ENCODE data around the gene GRIN3B.

GRIN3B gene

DNA sequence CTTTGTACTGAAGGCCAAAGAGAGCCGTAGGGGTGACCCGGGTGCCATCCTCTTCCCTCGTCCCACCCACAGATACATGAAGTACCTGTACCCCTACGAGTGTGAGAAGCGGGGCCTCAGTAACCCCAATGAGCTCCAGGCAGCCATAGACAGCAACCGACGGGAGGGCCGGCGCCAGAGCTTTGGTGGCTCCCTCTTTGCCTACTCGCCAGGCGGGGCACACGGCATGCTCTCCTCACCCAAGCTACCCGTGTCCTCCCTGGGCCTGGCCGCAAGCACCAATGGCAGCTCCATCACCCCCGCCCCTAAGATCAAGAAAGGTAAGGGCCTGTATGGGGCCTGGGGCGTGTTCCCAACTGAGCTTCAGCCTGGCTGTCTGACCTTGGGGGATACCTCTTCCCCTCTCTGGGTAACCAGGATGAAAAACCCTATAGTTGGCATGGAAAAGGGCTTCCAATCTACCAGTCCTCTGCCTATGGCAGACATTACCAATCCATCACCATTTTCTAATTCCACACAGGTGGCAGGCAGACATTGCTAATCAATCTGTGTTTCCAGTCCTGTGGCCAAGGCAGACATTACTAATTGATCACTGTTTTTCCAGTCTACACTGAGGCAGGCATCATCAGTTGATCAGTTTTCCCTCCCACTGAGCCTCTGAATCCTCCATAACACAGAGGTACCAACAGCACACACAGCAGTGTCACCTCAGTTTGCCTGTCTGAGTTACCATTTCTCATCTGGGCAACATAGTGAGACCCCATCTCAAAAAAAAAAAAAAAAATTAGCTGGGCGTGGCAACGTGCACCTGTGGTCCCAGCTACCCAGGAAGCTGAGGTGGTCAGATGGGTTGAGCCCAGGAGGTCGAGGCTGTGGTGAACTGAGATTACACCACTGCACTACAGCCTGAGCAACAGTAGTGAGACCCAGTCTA, 35.2 kb upstream of the GRIN3B start:
- DNase-seq = no peak

DNA sequence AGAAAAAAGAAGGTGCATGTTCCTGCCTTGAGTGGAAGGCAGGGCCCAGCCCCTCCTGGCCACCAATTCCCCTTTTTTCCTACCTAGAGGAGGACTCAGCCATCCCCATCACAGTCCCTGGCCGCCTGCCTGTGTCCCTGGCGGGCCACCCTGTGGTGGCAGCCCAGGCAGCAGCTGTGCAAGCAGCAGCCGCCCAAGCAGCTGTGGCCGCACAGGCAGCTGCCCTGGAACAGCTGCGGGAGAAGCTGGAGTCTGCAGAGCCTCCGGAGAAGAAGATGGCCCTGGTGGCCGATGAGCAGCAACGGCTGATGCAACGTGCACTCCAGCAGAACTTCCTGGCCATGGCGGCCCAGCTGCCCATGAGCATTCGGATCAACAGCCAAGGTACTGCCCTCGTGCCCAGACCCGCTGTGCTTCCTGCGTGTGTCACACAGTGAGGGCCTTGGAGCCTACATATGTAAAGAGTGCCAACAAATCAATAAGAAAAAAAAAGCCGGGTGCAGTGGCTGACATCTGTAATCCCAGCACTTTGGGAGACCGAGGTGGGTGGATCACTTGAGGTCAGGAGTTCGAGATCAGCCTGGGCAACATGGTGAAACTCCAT, 33.6 kb upstream of the GRIN3B start:
- DNase-seq = no peak

DNA sequence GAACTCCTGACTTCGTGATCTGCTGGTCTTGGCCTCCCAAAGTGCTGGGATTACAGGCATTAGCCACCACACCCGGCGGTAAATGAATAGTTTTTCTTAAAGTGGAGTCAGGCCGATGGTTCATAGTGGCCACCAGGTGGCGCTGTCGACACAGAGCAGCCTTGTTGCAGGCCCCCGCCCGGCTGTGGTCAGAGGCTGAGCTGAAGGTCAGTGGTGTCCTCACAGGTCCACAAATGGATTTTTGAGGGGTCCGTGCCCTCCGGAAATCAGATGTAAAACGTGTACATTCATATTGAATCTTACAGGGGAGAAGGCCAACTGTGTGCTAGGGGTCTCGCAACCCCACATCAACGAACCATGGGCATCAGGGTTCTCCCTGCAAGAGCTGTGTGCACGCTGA, 29.5 kb upstream of the GRIN3B start:
- no peak for DNase-seq

DNA sequence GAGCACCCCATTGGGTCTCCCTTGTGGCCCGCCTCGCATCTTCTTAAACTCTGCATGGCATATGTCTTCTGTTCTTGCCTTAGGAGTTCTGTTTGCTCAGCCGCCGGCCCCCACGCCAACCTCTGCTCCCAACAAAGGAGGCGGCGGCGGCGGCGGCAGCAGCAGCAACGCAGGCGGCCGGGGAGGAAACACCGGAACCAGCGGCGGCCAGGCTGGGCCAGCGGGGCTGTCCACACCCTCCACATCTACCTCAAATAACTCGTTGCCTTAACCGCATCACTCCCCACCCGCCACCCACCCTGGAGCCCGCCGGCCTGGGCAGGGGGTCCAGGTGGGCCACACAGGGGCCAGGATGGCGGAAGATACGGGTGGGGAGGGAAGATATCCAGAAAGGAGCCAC, 28.4 kb upstream of the GRIN3B start:
- DNase-seq = no peak

DNA sequence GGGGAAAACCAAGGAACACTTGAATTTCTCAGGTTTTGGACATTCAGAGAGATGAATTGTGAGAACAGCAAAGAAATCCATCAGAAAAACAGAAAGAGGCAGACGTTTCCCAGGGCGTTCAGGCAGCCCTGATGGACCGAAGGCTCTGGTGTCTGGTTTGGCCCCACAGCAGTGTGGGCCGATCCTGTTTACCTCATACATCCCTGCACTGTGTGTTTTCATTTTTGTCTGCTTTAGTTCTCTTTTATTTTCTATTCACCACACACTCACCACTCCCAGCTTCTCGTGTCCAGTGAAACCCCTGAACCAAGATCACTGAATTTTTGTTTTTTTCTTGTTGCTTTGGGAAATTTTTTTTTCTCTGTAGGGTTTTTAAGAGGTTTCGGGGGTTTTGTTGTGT, 27.9 kb upstream of the GRIN3B start:
- DNase-seq = no peak

DNA sequence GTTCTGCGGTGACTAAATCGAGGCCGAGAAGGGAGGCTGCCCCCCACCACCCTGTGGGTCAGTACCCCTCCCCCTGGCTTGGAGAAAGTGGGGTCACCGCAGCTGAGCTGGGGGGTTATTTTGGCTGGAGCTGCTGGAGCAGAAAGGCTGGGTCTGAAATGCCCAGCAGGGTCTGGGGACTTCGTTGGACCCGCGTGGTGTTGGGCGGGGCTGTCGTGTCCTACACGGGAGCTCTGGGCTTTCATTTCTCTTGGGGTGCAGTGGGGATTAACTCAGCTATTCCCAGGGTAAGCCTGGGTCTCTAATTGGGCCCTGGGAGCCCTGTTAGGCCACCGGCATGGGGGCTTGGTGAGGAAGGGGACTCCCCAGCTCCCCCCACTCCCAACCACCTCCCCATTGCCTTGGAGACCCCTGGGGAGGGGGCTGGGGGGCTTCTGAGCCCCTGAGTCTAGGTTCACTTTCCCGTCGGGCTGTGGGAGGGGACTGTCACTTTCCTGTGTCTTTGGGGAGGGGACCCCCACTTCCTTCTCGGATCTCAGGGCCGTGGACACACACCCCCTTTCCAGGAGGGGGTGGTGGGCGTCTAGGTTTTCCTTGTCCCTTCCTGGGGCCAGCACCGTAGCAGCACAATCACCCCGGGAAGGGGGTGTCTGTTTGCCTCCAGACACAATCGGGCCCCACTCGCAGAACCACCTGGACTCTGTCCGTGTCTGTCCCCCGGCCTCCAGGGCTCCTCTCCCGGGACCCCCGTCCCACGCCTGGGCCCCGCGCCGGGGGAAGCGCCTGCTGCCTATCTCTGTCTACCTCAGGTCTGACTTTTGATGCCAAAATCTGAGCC, 26.3 kb upstream of the GRIN3B start:
- DNase-seq = no peak

DNA sequence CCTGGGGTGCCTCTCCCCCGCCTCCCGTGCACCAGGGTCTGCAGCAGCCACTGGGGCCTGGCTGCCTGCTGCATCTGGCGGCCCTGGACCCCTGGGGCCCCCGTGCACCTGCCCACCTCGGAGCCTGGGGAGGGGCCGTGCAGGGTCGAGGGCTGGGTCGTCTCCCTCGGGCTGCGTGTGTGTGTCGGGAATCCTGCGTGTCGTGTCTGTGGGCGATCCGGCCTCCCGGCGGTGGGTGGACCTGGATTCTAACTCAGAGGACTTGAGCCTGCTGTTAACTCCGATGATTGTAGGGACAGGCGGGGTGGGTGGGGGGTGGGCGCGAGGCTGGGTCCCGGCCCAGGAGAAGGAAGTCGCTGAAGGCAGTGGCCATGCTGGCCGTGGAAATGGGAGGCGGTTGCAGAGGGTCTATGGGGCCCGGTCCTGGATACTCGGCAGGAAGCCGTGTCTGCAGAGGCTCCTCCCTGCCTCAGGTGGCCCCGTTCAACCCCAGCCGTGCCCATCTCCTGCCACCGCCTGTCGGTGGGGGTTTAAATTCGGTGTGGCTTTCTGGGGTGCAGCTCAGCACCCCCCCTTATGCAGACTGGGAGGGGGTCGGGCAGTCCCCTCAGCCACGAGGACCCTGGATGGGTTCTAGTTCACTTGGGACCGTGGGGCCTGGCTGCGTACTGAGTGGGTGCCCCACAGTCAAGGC, 25.5 kb upstream of the GRIN3B start:
- no peak for DNase-seq

DNA sequence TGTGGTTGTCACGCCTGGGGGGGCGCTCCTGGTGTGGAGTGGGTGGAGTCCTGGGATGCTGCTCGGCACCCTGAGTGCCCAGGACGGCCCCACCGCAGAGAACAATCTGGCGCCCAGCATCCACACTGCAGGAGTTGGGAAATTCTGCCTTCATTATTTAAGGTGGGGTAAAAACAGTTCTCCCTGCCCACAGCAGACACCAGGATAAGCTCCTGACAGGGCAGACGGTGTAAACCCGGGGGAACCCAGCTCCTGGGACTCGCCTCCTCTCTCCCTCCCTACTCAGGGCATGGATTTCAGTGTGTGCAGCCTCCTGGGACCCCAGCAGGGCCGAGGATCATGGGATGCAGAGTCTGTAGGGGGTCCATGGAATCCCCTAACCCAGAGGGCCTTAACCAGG, 23.7 kb upstream of the GRIN3B start:
- no peak for DNase-seq

DNA sequence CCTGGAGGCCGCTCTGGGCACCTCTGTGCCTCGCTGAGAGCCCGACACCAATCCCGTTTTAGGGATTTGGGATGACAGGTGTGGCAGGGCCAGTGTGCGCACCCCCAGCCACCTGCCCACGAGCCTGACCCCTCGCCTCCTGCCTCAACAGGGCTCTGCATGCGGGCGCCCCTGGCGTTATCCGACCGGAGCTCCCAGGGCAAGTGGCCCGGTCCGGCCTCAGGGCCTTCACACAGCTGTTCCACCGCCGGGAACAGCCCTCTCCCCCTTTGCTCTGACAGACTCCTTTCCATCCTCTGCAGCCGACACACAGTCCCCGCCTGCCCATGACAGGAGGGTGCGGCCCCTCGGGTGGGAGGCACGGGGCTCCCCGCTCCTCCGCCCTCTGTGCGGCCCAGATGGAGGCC, 23.2 kb upstream of the GRIN3B start:
- DNase-seq = no peak

DNA sequence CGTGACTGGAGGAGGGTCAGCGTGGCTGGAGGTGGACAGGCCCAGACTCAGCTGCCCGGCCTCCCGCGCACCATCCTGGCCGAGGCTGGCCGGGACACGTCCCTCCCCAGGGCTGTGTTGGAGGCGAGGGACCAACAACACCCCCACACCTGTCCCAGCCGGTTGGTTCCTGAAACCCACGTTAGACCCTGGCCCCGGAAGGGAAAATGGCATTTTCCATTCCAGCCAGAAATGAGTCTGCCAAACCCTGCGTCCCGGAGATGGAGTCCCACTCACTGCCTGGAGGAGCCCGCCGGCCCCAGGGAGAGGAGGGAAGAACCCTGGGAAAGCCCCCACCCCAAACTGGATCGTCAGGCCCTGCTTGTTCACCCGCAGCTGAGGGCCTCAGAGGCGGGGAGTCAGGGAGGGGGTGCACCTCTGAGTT, 20.9 kb upstream of the GRIN3B start:
- DNase-seq = no peak

DNA sequence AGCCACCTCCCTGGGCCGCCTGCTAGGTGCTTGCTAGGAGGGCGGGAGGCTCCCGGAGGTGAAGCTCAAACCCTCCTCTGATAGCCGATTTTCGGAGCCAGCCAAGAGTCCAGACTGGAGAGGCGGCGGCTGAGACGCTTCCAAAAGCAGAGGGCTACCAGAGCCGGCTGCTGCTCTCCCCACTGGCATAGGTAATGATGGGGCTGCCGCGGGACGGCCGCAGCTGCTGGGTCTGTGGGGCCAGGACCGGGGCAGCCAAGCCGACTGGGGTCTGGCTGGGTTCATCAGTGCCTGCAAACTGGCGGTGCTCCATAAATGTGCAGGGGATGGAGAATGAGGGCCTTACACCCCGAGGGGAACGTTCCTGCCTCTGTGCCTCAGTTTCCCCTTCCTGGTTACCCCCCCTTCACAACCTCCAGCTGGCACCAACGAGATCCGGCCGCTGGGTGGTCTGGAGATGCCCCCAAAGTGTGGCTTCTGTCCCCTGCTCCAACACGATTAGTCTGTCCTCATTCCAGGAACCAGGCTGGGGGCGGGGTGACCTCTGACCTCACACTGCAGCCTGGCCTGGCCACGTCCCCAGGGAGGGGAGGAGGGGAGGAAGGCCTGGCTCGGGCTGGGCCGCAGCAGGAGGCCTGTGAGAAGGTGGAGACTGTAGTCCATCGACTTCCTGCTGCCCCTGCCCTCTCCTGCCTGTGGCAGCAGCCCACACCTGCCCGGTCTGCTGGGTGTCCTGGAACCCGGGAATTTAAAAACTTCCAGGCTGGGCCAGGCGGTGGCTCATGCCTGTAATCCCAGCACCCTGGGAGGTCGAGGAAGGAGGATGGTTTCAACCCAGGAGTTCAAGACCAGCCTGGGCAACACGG, 19.9 kb upstream of the GRIN3B start:
- no peak for DNase-seq

DNA sequence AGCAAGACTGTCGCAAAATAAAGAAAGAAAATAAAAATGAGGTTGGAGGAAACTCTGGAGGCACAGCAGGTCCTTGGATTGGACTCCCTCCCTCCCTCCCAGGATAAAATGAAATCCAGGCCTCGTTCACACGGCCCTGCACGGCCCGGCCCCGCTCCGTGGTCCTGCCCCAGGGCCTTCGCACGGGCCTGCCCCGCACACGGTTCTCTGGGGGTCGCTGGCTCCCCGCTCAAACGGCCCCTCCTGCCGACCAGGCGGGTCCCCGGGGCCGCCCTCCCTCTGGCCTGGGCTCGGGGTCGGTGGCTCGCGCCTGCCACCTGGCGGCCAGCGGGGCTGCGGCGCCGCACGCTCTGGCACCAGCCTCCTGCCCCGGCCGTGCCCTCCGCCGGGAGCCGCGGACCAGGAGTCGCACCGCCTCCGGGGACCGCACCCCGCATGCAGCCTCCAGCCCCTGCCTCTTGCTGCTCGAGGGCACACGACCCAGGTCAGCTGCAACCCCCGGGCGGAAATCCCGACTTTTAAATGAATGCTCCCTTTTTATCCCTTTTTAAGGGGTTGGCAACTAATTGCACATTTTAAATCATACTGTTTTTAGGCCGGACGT, 17.6 kb upstream of the GRIN3B start:
- peak; percentile 69 to 72 for DNase-seq

DNA sequence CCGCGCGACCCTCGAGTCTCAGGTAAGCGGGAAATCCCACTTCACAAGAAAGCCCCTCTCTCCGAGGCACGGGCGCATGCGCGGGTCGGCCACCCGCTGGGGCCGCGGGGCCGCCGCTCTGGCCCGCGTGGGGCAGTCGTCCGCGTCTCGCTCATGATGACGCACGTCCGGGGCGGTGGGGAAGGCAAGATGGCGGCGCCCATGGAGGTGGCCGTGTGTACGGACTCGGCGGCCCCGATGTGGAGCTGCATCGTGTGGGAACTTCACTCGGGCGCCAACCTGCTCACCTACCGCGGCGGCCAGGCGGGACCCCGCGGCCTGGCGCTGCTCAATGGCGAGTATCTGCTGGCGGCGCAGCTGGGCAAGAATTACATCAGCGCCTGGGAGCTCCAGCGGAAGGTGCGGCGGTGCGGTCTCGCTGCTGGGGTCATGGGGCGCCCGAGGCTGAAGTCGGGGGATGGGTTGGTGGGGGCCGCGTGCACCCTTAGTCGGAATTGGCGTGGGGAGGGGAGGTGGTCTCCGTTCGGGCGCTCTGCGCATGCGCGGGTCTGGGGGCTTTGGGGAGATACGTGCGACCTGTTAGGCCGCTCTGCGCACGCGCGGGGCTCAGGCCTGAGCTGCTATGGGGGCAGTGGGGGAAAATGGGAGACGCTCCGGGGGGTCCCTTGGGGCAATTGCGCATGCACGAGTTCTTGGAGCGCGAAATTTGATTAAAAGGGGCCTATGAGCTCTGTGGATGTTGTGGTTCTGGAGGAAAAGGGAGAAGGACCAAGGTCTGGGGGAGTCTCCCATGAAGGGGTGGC, 15.9 kb upstream of the GRIN3B start, which contains the start of gene WDR18:
Gene WDR18, plus strand, starts transcription at position 181 of the 803 bp plus-strand sequence. Its CDS starts 9 bp downstream, at position 190.
- DNase-seq = peak; percentile 87 to 89

DNA sequence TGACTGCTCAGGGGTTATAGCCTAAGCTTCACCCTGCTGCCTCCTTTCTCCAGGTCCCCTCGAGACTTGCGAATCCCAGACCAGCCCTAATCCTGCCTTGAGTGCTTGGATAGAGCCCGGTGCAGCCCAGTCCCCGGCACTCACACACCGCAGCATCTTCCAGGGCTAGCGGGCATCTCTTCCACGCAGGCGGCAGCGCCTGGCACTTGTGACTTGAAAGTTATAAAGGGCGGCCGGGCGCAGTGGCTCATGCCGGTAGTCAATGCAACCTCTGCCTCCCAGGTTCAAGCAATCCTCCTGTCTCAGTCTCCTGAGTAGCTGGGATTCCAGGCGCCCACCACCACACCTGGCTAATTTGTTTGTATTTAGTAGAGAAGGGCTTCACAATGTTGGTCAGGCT, 14.1 kb upstream of the GRIN3B start:
- DNase-seq = no peak

DNA sequence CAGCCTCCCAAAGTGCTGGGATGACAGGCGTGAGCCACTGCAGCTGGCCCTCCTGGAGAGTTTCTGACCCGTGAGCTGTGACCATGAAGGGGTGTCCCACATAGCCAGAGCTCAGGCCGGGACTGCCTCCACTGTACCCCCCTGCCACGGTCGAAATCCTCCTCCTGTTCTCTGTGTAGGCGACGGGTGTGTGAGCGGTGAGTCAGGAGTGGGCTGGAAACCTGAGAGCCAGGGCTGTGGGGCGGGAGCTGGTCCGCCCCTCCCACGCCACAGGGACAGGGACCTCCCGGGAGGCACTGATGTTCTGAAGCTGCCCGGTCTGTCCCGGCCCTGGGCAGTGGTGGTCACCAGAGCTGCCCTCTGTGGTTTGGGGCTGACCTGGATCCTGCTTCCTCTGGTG, 12.1 kb upstream of the GRIN3B start:
- DNase-seq = no peak

DNA sequence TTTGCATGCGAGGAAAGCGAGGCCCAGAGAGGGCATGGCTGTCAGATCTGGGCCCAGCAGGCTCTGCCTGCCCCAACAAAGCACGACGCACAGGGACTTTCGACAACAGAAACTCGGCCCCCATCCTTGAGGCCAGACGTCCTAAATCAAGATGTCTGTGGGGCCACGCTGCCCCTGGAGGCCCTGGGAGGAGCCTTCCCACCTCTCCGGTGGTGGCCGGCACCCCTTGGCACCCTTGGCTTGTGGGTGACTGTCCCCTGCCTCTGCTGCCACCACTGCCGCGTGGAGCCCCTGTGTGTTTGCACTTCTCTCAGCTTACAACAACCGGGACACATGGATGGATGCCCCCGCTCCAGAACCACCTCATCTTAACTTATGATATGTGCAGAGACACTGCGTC, 11.7 kb upstream of the GRIN3B start:
- no peak for DNase-seq

DNA sequence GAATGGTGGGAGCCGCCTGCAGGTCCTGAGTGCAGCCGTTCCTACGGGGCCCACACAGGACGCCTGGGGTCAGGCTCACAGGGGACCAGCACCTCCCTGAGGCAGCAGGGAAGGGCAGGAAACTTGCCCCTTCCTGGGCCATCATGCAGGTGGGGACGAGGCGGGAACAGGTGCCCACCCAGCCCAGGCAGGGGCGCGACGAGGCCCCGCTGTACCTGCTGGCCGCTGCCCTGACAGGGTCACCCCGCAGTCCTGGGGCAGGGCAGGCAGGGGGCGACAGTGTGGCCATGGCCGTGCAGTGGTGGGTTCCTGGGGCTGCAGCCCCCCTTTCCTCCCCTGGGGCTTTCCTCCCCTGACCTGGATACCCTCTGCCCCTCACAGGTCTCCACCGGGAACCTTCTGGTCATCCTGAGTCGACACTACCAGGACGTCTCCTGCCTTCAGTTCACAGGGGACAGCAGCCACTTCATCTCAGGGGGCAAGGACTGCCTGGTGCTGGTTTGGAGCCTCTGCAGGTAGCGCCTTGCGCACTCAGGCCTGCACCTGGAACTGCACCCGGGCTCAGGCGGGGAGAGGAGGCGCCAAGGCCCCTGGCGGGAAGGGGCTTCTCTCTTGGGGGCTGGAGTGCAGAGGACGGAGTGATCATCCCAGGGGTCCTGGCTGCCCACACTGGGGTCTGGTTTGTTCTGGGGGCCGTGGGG, 10.7 kb upstream of the GRIN3B start:
- DNase-seq = no peak

DNA sequence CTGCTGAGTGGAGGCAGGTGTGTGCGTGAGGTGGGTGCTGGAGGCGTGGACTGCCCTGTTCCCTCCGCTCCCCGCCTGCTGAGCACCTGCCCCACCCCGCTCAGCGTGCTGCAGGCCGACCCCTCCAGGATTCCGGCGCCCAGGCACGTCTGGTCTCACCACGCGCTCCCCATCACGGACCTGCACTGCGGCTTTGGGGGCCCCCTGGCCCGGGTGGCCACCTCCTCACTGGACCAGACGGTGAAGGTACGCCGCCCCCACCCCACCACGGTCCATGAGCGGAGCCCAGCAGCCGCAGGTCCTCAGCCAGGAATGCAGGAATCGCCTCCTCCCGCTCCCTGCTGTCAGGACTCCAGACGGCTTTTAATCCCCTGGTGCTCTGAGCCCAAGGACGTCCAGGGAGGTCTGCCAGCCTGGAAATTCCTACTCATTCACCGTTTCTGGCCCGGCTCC, 10.1 kb upstream of the GRIN3B start:
- no peak for DNase-seq

DNA sequence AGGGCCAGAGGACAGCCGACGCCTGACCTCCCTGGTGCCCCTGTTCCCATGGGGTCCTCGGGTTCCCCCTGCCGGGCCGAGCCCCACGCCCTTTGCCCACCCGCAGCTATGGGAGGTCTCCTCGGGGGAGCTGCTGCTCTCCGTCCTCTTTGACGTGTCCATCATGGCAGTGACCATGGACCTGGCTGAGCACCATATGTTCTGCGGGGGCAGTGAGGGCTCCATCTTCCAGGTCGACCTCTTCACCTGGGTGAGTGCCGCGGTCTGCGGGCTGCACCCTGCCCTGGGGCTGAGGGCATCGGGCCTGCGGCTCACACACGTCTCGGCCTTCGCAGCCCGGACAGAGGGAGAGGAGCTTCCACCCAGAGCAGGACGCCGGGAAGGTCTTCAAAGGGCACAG, 9.5 kb upstream of the GRIN3B start:
- no peak for DNase-seq

All from activated CD4-positive, alpha-beta T cell treated with anti-CD3 and anti-CD28 coated beads for 4 hours (primary cell).